ENCODE data around the gene CIC.

DNA sequence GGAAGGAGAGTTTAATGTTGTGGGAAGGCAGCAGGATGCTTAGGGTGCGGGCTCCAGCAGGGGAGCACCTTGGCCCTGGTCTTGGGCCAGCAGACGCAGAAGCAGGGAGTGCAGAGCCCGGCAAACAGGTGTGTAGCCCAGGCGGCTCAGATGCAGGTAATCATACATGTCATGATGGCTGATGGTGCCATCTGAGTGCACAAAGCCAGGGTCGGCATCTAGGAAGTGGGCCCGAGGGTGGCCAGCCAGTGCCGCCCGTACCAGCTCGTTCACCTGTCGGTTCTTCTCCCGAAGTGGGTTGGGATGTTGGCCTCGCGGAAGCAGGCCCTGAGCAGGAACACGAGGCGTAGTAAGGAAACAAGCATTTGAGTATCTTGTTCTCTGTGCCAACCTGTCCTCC lies 28.0 kb downstream of the CIC start:
- no peak for TF ChIP-seq CTCF (IDR thresholded peaks at IDR 0.05)
- TF ChIP-seq ZFX (IDR thresholded peaks at IDR 0.05; ENCODE audit: borderline replicate concordance), result no peak
